ENCODE results near the gene ADD2. TPM values are rescaled to one million over a fixed set of nuclear protein-coding genes. Genes with fewer than 3 reads are reported as not detected.

The ADD2 gene
- total RNA-seq, 1 donor from 2014 or later = 0.15 TPM

- H3K27me3 Mint-ChIP-seq (ENCODE audit: low read depth) = peaks cover 45% of the 10 kb centered on the region
- TF ChIP-seq, protein P1, sequence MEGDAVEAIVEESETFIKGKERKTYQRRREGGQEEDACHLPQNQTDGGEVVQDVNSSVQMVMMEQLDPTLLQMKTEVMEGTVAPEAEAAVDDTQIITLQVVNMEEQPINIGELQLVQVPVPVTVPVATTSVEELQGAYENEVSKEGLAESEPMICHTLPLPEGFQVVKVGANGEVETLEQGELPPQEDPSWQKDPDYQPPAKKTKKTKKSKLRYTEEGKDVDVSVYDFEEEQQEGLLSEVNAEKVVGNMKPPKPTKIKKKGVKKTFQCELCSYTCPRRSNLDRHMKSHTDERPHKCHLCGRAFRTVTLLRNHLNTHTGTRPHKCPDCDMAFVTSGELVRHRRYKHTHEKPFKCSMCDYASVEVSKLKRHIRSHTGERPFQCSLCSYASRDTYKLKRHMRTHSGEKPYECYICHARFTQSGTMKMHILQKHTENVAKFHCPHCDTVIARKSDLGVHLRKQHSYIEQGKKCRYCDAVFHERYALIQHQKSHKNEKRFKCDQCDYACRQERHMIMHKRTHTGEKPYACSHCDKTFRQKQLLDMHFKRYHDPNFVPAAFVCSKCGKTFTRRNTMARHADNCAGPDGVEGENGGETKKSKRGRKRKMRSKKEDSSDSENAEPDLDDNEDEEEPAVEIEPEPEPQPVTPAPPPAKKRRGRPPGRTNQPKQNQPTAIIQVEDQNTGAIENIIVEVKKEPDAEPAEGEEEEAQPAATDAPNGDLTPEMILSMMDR (IDR thresholded peaks at IDR 0.05) = no peak
- no peak overlapping the region for H3K4me3 Mint-ChIP-seq (ENCODE audit: unreplicated experiment)
- no peaks in the 10 kb centered on the region for H3K9me3 Mint-ChIP-seq (ENCODE audit: low read depth)
- H3K36me3 Mint-ChIP-seq (ENCODE audit: low read depth) = no peaks in the 10 kb centered on the region
- no peak overlapping the region for H3K27ac Mint-ChIP-seq (ENCODE audit: unreplicated experiment)
- no peak for DNase-seq (ENCODE audit: low spot score)
- no peaks in the 10 kb centered on the region for H3K4me1 Mint-ChIP-seq (ENCODE audit: low read depth)
Measured at GRCh38 chr2:70718736-70719135, 49.3 kb downstream of the ADD2 start.

DNA sequence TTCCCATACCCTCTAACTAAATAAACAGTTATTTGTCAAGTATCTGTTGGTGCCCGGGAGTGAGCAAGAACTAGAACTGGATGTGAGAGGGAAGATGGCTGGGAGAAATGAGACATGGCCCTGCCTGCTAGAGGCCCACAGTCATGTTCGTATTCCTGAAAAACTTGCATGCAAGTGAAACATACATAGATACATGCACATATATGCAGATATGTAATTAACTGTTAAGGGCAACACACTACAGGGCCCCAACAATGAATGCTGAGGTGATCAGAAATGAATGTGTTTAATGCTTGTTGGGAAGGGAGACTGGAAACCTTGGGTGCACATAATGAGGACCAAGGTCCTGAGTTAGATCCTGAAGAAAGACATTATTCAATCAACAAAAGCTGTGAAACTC lies 49.8 kb downstream of the ADD2 start:
- Mint-ChIP-seq H3K4me1 (ENCODE audit: low read depth) (no peaks in the 10 kb centered on the region), H3K36me3 (ENCODE audit: low read depth) (no peaks in the 10 kb centered on the region), H3K27me3 (ENCODE audit: low read depth) (peaks cover 45% of the 10 kb centered on the region), H3K9me3 (ENCODE audit: low read depth) (no peaks in the 10 kb centered on the region), H3K27ac (ENCODE audit: unreplicated experiment) (no peak overlapping the region), H3K4me3 (ENCODE audit: unreplicated experiment) (no peak overlapping the region)
- no peak for DNase-seq (ENCODE audit: low spot score)
- TF ChIP-seq, protein P1 (IDR thresholded peaks at IDR 0.05) = no peak

DNA sequence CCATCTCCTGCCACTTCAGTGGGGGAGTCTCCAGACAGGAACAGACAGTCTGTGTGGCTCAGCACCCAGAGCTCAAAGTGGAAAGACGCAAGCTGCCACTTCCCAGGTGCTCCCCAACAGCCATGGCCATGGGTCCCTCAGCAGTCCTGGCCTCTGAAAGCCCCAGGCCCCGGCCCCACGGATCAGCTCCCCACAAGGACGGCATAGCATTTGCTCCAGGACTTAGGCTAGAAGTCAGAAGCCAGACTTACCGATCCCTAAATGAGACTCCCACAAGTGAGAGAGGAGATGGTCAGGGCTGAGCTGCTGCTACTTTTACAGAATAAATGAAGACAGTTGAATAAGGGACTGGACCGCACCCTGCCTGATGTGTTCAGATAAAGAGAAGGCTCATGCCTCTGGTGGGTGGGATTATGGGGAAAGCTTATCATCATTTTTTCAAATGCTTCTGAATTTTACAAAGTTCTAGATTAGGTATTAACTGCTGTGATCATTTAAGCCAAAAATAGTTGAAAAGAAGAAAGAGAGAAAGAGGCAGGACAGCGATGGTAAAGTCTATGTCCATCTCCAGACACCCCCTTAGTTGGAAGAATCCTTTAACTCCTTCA lies 50.5 kb downstream of the ADD2 start:
- no peaks in the 10 kb centered on the region for H3K36me3 Mint-ChIP-seq (ENCODE audit: low read depth)
- H3K4me1 Mint-ChIP-seq (ENCODE audit: low read depth) = no peaks in the 10 kb centered on the region
- no peak overlapping the region for H3K27ac Mint-ChIP-seq (ENCODE audit: unreplicated experiment)
- no peaks in the 10 kb centered on the region for H3K9me3 Mint-ChIP-seq (ENCODE audit: low read depth)
- H3K27me3 Mint-ChIP-seq (ENCODE audit: low read depth) = peaks cover 45% of the 10 kb centered on the region
- no peak overlapping the region for H3K4me3 Mint-ChIP-seq (ENCODE audit: unreplicated experiment)
- DNase-seq (ENCODE audit: low spot score) = no peak
- TF ChIP-seq, protein P1 (IDR thresholded peaks at IDR 0.05) = no peak

DNA sequence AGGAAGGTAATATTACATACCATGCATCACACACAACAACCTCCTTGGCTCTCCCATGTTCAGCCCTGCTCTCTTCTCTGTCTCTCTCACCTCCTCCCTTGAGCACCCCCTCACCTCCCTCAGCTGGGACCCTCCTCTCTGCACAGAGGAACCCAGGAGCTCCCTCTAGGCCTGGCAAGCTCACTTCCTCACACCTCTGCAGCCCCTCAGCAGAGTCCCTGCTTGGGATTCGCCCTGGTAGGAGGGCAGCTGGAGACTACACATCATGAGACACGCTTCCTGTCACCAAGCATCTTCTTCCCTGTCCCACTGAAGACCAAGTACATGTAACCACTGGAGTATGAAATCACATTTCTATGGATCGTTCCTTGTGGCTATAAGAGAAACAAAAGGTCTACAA lies 51.0 kb downstream of the ADD2 start:
- peaks cover 45% of the 10 kb centered on the region for H3K27me3 Mint-ChIP-seq (ENCODE audit: low read depth)
- no peak overlapping the region for H3K4me3 Mint-ChIP-seq (ENCODE audit: unreplicated experiment)
- DNase-seq (ENCODE audit: low spot score) = no peak
- H3K36me3 Mint-ChIP-seq (ENCODE audit: low read depth) = no peaks in the 10 kb centered on the region
- TF ChIP-seq, protein P1 (IDR thresholded peaks at IDR 0.05) = no peak
- H3K9me3 Mint-ChIP-seq (ENCODE audit: low read depth) = no peaks in the 10 kb centered on the region
- H3K27ac Mint-ChIP-seq (ENCODE audit: unreplicated experiment) = no peak overlapping the region
- no peaks in the 10 kb centered on the region for H3K4me1 Mint-ChIP-seq (ENCODE audit: low read depth)

GRCh38 chr2:70716131-70716743 lies 51.8 kb downstream of the ADD2 start:
- DNase-seq (ENCODE audit: low spot score) = no peak
- peaks cover 45% of the 10 kb centered on the region for H3K27me3 Mint-ChIP-seq (ENCODE audit: low read depth)
- TF ChIP-seq, protein P1 (IDR thresholded peaks at IDR 0.05) = no peak

More at GRCh38 chr2:70716131-70716743, 51.8 kb downstream of the ADD2 start:
- no peaks in the 10 kb centered on the region for H3K9me3 Mint-ChIP-seq (ENCODE audit: low read depth)
- no peaks in the 10 kb centered on the region for H3K36me3 Mint-ChIP-seq (ENCODE audit: low read depth)
- H3K4me3 Mint-ChIP-seq (ENCODE audit: unreplicated experiment) = no peak overlapping the region
- H3K4me1 Mint-ChIP-seq (ENCODE audit: low read depth) = no peaks in the 10 kb centered on the region
- H3K27ac Mint-ChIP-seq (ENCODE audit: unreplicated experiment) = no peak overlapping the region

All from chondrocyte (in vitro differentiated cells).